GM18858 (cell line): Measurements from ENCODE around the gene KLF9.

Experiments
- ATAC-seq: cut with Tn5 transposase; IDR thresholded peaks from one replicate; pipeline ENCODE4 v1.9.1; 2021; ENCODE audit not compliant: unreplicated experiment

The KLF9 gene

GRCh38 chr9:70367305-70367930 is 47.0 kb downstream of the KLF9 start:
- no peak for ATAC-seq

- no peak for ATAC-seq
Measured at GRCh38 chr9:70363760-70364159, 50.7 kb downstream of the KLF9 start.

GRCh38 chr9:70362952-70363351 is 51.5 kb downstream of the KLF9 start:
- no peak for ATAC-seq

GRCh38 chr9:70355801-70356200 is 58.7 kb downstream of the KLF9 start:
- ATAC-seq = no peak

GRCh38 chr9:70352802-70353201 is 61.7 kb downstream of the KLF9 start:
- no peak for ATAC-seq

GRCh38 chr9:70352356-70352755 is 62.1 kb downstream of the KLF9 start:
- ATAC-seq = no peak

GRCh38 chr9:70347046-70347445 is 67.4 kb downstream of the KLF9 start:
- no peak for ATAC-seq

- ATAC-seq = no peak
Measured at GRCh38 chr9:70340572-70340971, 73.9 kb downstream of the KLF9 start.
